Measurements from ENCODE around the gene HSPA1L.
A peak's percentile ranks its signal among the peaks of the same experiment; 100 is the strongest.

HSPA1L gene

GRCh38 chr6:31775184-31775583, 39.9 kb downstream of the HSPA1L start:
- no peak for TF ChIP-seq SUZ12 (IDR thresholded peaks at IDR 0.05; ENCODE audit: extremely low read depth, insufficient read depth, insufficient read length)
- TF ChIP-seq YY1 (IDR thresholded peaks at IDR 0.05; ENCODE audit: insufficient read depth, insufficient read length), result no peak
- no peak for TF ChIP-seq ZNF274 (IDR thresholded peaks at IDR 0.05; ENCODE audit: low read depth, low read length)
- Histone ChIP-seq H3K36me3 (ENCODE audit: insufficient read depth, insufficient read length, low read length) (peaks cover 32% of the 10 kb centered on the region), H3K9me3 (ENCODE audit: insufficient read depth, low read length) (no peaks in the 10 kb centered on the region), H3K4me1 (ENCODE audit: insufficient read depth, insufficient read length) (peaks cover 3% of the 10 kb centered on the region), H3K27me3 (ENCODE audit: insufficient read depth, insufficient read length) (no peaks in the 10 kb centered on the region), H3K9ac (ENCODE audit: insufficient read length, low read depth) (no peak overlapping the region), H3K4me3 (ENCODE audit: insufficient read length, low read depth) (no peak overlapping the region)
- DNase-seq (ENCODE audit: low read depth, low spot score), result no peak

- DNase-seq (ENCODE audit: low read depth, low spot score), result no peak
- H3K27me3 ChIP-seq (ENCODE audit: insufficient read depth, insufficient read length), result no peaks in the 10 kb centered on the region
- no peaks in the 10 kb centered on the region for H3K9me3 ChIP-seq (ENCODE audit: insufficient read depth, low read length)
- H3K36me3 ChIP-seq (ENCODE audit: insufficient read depth, insufficient read length, low read length), result peaks cover under 1% of the 10 kb centered on the region
- no peak overlapping the region for H3K4me3 ChIP-seq (ENCODE audit: insufficient read length, low read depth)
- no peak for TF ChIP-seq YY1 (IDR thresholded peaks at IDR 0.05; ENCODE audit: insufficient read depth, insufficient read length)
- TF ChIP-seq SUZ12 (IDR thresholded peaks at IDR 0.05; ENCODE audit: extremely low read depth, insufficient read depth, insufficient read length), result no peak
- no peak for TF ChIP-seq ZNF274 (IDR thresholded peaks at IDR 0.05; ENCODE audit: low read depth, low read length)
- H3K4me1 ChIP-seq (ENCODE audit: insufficient read depth, insufficient read length), result peaks cover under 1% of the 10 kb centered on the region
- no peak overlapping the region for H3K9ac ChIP-seq (ENCODE audit: insufficient read length, low read depth)
These were observed 43.1 kb downstream of the HSPA1L start for GRCh38 chr6:31771992-31772358.

GRCh38 chr6:31770860-31771259, 44.2 kb downstream of the HSPA1L start:
- no peak for DNase-seq (ENCODE audit: low read depth, low spot score)
- TF ChIP-seq ZNF274 (IDR thresholded peaks at IDR 0.05; ENCODE audit: low read depth, low read length) (no peak), SUZ12 (IDR thresholded peaks at IDR 0.05; ENCODE audit: extremely low read depth, insufficient read depth, insufficient read length) (no peak), YY1 (IDR thresholded peaks at IDR 0.05; ENCODE audit: insufficient read depth, insufficient read length) (no peak)
- H3K4me3 ChIP-seq (ENCODE audit: insufficient read length, low read depth), result no peak overlapping the region
- peaks cover under 1% of the 10 kb centered on the region for H3K36me3 ChIP-seq (ENCODE audit: insufficient read depth, insufficient read length, low read length)
- H3K4me1 ChIP-seq (ENCODE audit: insufficient read depth, insufficient read length), result no peaks in the 10 kb centered on the region
- no peaks in the 10 kb centered on the region for H3K27me3 ChIP-seq (ENCODE audit: insufficient read depth, insufficient read length)
- H3K9me3 ChIP-seq (ENCODE audit: insufficient read depth, low read length), result no peaks in the 10 kb centered on the region
- no peak overlapping the region for H3K9ac ChIP-seq (ENCODE audit: insufficient read length, low read depth)

- TF ChIP-seq SUZ12 (IDR thresholded peaks at IDR 0.05; ENCODE audit: extremely low read depth, insufficient read depth, insufficient read length) (no peak), YY1 (IDR thresholded peaks at IDR 0.05; ENCODE audit: insufficient read depth, insufficient read length) (no peak), ZNF274 (IDR thresholded peaks at IDR 0.05; ENCODE audit: low read depth, low read length) (no peak)
- DNase-seq (ENCODE audit: low read depth, low spot score), result peak; percentile 32
- no peak overlapping the region for H3K9ac ChIP-seq (ENCODE audit: insufficient read length, low read depth)
- H3K4me3 ChIP-seq (ENCODE audit: insufficient read length, low read depth), result no peak overlapping the region
- H3K9me3 ChIP-seq (ENCODE audit: insufficient read depth, low read length), result no peaks in the 10 kb centered on the region
- no peaks in the 10 kb centered on the region for H3K4me1 ChIP-seq (ENCODE audit: insufficient read depth, insufficient read length)
- peaks cover 7% of the 10 kb centered on the region for H3K36me3 ChIP-seq (ENCODE audit: insufficient read depth, insufficient read length, low read length)
- no peaks in the 10 kb centered on the region for H3K27me3 ChIP-seq (ENCODE audit: insufficient read depth, insufficient read length)
These were observed 45.3 kb downstream of the HSPA1L start for GRCh38 chr6:31769684-31770371.

GRCh38 chr6:31768363-31769257, 46.5 kb downstream of the HSPA1L start:
- no peaks in the 10 kb centered on the region for H3K4me1 ChIP-seq (ENCODE audit: insufficient read depth, insufficient read length)
- no peaks in the 10 kb centered on the region for H3K9me3 ChIP-seq (ENCODE audit: insufficient read depth, low read length)
- H3K27me3 ChIP-seq (ENCODE audit: insufficient read depth, insufficient read length), result no peaks in the 10 kb centered on the region
- H3K36me3 ChIP-seq (ENCODE audit: insufficient read depth, insufficient read length, low read length), result peaks cover 16% of the 10 kb centered on the region
- no peak for TF ChIP-seq ZNF274 (IDR thresholded peaks at IDR 0.05; ENCODE audit: low read depth, low read length)
- TF ChIP-seq YY1 (IDR thresholded peaks at IDR 0.05; ENCODE audit: insufficient read depth, insufficient read length), result no peak
- TF ChIP-seq SUZ12 (IDR thresholded peaks at IDR 0.05; ENCODE audit: extremely low read depth, insufficient read depth, insufficient read length), result no peak
- H3K9ac ChIP-seq (ENCODE audit: insufficient read length, low read depth), result no peak overlapping the region
- DNase-seq (ENCODE audit: low read depth, low spot score), result no peak
- H3K4me3 ChIP-seq (ENCODE audit: insufficient read length, low read depth), result no peak overlapping the region

GRCh38 chr6:31767096-31767645, 47.9 kb downstream of the HSPA1L start:
- no peaks in the 10 kb centered on the region for H3K27me3 ChIP-seq (ENCODE audit: insufficient read depth, insufficient read length)
- TF ChIP-seq ZNF274 (IDR thresholded peaks at IDR 0.05; ENCODE audit: low read depth, low read length) (no peak), SUZ12 (IDR thresholded peaks at IDR 0.05; ENCODE audit: extremely low read depth, insufficient read depth, insufficient read length) (no peak), YY1 (IDR thresholded peaks at IDR 0.05; ENCODE audit: insufficient read depth, insufficient read length) (no peak)
- H3K36me3 ChIP-seq (ENCODE audit: insufficient read depth, insufficient read length, low read length), result peaks cover 18% of the 10 kb centered on the region
- DNase-seq (ENCODE audit: low read depth, low spot score), result no peak
- H3K4me3 ChIP-seq (ENCODE audit: insufficient read length, low read depth), result no peak overlapping the region
- H3K4me1 ChIP-seq (ENCODE audit: insufficient read depth, insufficient read length), result peaks cover 6% of the 10 kb centered on the region
- H3K9me3 ChIP-seq (ENCODE audit: insufficient read depth, low read length), result no peaks in the 10 kb centered on the region
- H3K9ac ChIP-seq (ENCODE audit: insufficient read length, low read depth), result no peak overlapping the region

All from NT2/D1 (cell line).